WI38 (cell line): Measurements from ENCODE around the gene SAMD14.

Source experiments
- H3K4me3 ChIP-seq: 2 replicates; pipeline ENCODE4 v1.5.1; 2011; ENCODE audit warnings: low read depth, mild to moderate bottlenecking, control low read depth, low read length
- CTCF ChIP-seq: IDR thresholded peaks from 2 replicates; pipeline ENCODE4 v1.5.1; 2012; ENCODE audit warnings: low read depth, mild to moderate bottlenecking, control low read depth, low read length

Gene SAMD14

GRCh38 chr17:50093246-50093645 lies 36.7 kb downstream of the SAMD14 start:
- H3K4me3 ChIP-seq, result no peak overlapping the region
- TF ChIP-seq CTCF, result no peak

GRCh38 chr17:50091918-50092285 lies 38.1 kb downstream of the SAMD14 start:
- H3K4me3 ChIP-seq, result no peak overlapping the region
- no peak for TF ChIP-seq CTCF

- no peak overlapping the region for H3K4me3 ChIP-seq
- TF ChIP-seq CTCF, result no peak
These were observed 38.7 kb downstream of the SAMD14 start for GRCh38 chr17:50090971-50091917.

- no peak overlapping the region for H3K4me3 ChIP-seq
- TF ChIP-seq CTCF, result no peak
These were observed 39.9 kb downstream of the SAMD14 start for GRCh38 chr17:50090071-50090470.

- no peak for TF ChIP-seq CTCF
- H3K4me3 ChIP-seq, result no peak overlapping the region
These were observed 40.8 kb downstream of the SAMD14 start for GRCh38 chr17:50088952-50089825.

- no peak overlapping the region for H3K4me3 ChIP-seq
- no peak for TF ChIP-seq CTCF
These were observed 42.0 kb downstream of the SAMD14 start for GRCh38 chr17:50087912-50088405.
